ENCODE results near the gene MFSD1. TPM values are rescaled to one million over a fixed set of nuclear protein-coding genes. Genes with fewer than 3 reads are reported as not detected.

The MFSD1 gene, protein sequence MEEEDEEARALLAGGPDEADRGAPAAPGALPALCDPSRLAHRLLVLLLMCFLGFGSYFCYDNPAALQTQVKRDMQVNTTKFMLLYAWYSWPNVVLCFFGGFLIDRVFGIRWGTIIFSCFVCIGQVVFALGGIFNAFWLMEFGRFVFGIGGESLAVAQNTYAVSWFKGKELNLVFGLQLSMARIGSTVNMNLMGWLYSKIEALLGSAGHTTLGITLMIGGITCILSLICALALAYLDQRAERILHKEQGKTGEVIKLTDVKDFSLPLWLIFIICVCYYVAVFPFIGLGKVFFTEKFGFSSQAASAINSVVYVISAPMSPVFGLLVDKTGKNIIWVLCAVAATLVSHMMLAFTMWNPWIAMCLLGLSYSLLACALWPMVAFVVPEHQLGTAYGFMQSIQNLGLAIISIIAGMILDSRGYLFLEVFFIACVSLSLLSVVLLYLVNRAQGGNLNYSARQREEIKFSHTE
- total RNA-seq, result 1 to 10 TPM; 7.2 to 7.6 TPM
- polyA plus RNA-seq (2013, experiment 1 of 2), result 46.8 TPM
- 39.1 TPM for polyA plus RNA-seq (2013, experiment 2 of 2)
- total RNA-seq, result 18.3 to 57.7 (median 40.5) reads per million in 172 experiments

DNA sequence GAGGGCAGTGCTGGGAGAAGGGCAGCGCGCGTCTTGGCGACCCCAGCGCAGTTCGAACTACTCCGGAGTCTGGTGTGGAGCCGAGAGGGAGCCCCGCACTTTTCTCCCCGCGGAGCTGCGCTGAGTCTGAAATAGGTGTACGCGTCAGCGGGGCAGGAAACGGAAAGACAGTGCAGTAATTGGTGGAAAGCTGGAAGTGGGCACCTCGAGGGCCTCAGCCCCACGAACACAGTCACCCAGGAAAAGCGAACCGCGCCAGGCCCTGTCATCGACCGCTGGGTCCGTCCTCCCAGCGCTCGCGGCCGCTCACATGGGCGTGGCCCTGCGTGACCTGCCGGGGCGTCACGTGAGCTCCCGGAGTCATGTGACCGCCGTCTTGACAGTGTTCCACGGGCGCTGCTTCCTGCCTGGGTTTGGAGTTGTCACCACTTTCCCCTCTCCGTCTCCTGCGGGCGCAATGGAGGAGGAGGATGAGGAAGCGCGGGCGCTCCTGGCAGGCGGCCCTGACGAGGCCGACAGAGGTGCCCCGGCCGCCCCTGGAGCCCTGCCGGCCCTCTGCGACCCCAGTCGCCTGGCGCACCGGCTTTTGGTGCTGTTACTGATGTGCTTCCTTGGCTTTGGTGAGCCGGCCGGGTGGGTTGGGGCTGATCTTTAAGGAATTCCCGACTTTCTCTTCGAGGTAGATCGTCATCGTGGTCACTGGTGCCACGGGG is at the start of gene MFSD1:
Gene MFSD1, plus strand, starts transcription at position 359 of the 713 bp plus-strand sequence. Its CDS starts 99 bp downstream, at position 458.
- Histone ChIP-seq H3K4me3 (ENCODE audit: low read length) (peak within 1 kb of the TSS; percentile 89), H3K4me1 (ENCODE audit: insufficient read depth, low read length) (peaks cover 18% of the 10 kb centered on the region), H3K9me3 (ENCODE audit: control insufficient read depth in 1 of 2, insufficient read depth in 1 of 2, low read length in 2 of 2) (no peaks in the 10 kb centered on the region), H3K36me3 (ENCODE audit: insufficient read depth, low read length) (peaks cover 3% of the 10 kb centered on the region), H3K27me3 (ENCODE audit: control insufficient read depth in 1 of 2, insufficient read depth in 2 of 2, low read length in 2 of 2) (no peaks in the 10 kb centered on the region), H3K27ac (ENCODE audit: low read depth in 1 of 2, low read length in 2 of 2) (peak within 1 kb of the TSS; percentile 78 to 80)
- peaks cover 16% of the 10 kb centered on the region for H3K36me3 Mint-ChIP-seq (ENCODE audit: low read depth)
- H3K27ac Mint-ChIP-seq, result peak within 1 kb of the TSS; percentile 91
- ATAC-seq (ENCODE audit: poor library complexity) (peak; percentile 91), DNase-seq (peak; percentile 71 to 95 (median 83))
- H3K9me3 Mint-ChIP-seq, result no peaks in the 10 kb centered on the region
- peaks cover 58% of the 10 kb centered on the region for H3K4me1 Mint-ChIP-seq (ENCODE audit: low read depth)
- ChIA-PET POLR2A (interaction anchor here (0.8 to 3.2 kb wide), 15 partner anchors 8 to 1641 kb away, joined by 3 to 20 read pairs (median 5); partner anchors contain the start of genes GFM1 and RSRC1), CTCF (interaction anchor here (0.6 to 3.2 kb wide), 6 partner anchors 9 to 188 kb away, joined by 3 to 25 read pairs (median 4); partner anchors contain the start of genes GFM1 and LXN)
- peak within 1 kb of the TSS; percentile 92 for H3K4me3 Mint-ChIP-seq
- TF ChIP-seq, protein P1, sequence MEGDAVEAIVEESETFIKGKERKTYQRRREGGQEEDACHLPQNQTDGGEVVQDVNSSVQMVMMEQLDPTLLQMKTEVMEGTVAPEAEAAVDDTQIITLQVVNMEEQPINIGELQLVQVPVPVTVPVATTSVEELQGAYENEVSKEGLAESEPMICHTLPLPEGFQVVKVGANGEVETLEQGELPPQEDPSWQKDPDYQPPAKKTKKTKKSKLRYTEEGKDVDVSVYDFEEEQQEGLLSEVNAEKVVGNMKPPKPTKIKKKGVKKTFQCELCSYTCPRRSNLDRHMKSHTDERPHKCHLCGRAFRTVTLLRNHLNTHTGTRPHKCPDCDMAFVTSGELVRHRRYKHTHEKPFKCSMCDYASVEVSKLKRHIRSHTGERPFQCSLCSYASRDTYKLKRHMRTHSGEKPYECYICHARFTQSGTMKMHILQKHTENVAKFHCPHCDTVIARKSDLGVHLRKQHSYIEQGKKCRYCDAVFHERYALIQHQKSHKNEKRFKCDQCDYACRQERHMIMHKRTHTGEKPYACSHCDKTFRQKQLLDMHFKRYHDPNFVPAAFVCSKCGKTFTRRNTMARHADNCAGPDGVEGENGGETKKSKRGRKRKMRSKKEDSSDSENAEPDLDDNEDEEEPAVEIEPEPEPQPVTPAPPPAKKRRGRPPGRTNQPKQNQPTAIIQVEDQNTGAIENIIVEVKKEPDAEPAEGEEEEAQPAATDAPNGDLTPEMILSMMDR (IDR thresholded peaks at IDR 0.05), result no peak
- no peaks in the 10 kb centered on the region for H3K27me3 Mint-ChIP-seq
- intact Hi-C loops (cut with DNase I, micrococcal nuclease), result loop anchor here (5.0 kb wide), 2 partner anchors 160 to 1595 kb away; partner anchors contain the start of genes GFM1 (in 1 of the 2), IFT80 (in 1 of the 2) and SMC4 (in 1 of the 2)

DNA sequence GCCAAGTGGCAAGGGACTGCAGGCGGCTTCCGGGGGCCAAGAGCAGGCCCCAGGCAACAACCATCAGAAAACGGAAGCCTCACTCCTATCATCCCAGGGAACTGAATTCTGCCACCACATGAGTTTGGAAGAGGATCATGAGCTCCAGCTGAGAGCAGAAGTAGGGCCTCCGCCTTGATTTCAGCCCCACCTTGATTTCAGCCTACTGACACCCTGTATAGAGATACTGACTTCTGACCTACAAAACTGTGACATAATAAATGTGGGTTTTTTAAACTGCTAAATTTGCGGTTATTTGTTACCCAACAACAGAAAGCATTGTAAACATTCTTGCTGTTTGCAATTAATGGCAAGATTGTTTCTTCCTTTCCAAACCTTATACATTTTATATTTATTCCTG is 48.0 kb upstream of the MFSD1 start:
- no peak for ATAC-seq (ENCODE audit: poor library complexity)
- no peaks in the 10 kb centered on the region for H3K36me3 ChIP-seq (ENCODE audit: insufficient read depth, low read length)
- intact Hi-C loops (cut with DNase I, micrococcal nuclease), result no loop called here
- Mint-ChIP-seq H3K27me3 (no peaks in the 10 kb centered on the region), H3K27ac (no peak overlapping the region), H3K36me3 (ENCODE audit: low read depth) (no peaks in the 10 kb centered on the region), H3K9me3 (no peaks in the 10 kb centered on the region), H3K4me3 (no peak overlapping the region), H3K4me1 (ENCODE audit: low read depth) (no peaks in the 10 kb centered on the region)
- CTCF ChIA-PET, result no interaction called here
- no peak for DNase-seq
- H3K4me3 ChIP-seq (ENCODE audit: low read length), result no peak overlapping the region
- H3K9me3 ChIP-seq (ENCODE audit: control insufficient read depth in 1 of 2, insufficient read depth in 1 of 2, low read length in 2 of 2), result no peaks in the 10 kb centered on the region
- no peak overlapping the region for H3K27ac ChIP-seq (ENCODE audit: low read depth in 1 of 2, low read length in 2 of 2)
- TF ChIP-seq, protein P1 (IDR thresholded peaks at IDR 0.05), result no peak
- no peaks in the 10 kb centered on the region for H3K27me3 ChIP-seq (ENCODE audit: control insufficient read depth in 1 of 2, insufficient read depth in 2 of 2, low read length in 2 of 2)
- POLR2A ChIA-PET, result no interaction called here
- H3K4me1 ChIP-seq (ENCODE audit: insufficient read depth, low read length), result no peaks in the 10 kb centered on the region

DNA sequence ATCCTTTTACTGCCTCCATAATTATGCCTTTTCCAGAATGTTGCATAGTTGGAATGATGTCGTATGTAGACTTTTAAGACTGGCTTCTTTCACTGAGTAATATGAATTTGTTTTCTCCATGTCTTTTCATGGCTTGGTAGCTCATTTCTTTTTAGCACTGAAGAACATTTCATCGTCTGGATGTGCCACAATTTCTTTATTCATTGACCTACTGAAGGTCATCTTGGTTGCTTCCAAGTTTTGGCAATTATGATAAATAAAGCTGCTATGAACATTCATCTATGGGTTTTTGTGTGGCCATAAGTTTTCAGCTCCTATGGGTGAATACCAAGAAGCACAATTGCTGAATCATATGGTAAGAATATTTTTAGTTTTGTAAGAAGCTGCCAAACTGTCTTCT is 46.4 kb upstream of the MFSD1 start:
- intact Hi-C loops (cut with DNase I, micrococcal nuclease), result no loop called here
- DNase-seq (no peak), ATAC-seq (ENCODE audit: poor library complexity) (no peak)
- Mint-ChIP-seq H3K4me1 (ENCODE audit: low read depth) (no peaks in the 10 kb centered on the region), H3K9me3 (no peaks in the 10 kb centered on the region), H3K36me3 (ENCODE audit: low read depth) (no peaks in the 10 kb centered on the region), H3K4me3 (no peak overlapping the region), H3K27me3 (no peaks in the 10 kb centered on the region), H3K27ac (no peak overlapping the region)
- H3K4me1 ChIP-seq (ENCODE audit: insufficient read depth, low read length), result no peaks in the 10 kb centered on the region
- ChIA-PET POLR2A (no interaction called here), CTCF (no interaction called here)
- H3K27me3 ChIP-seq (ENCODE audit: control insufficient read depth in 1 of 2, insufficient read depth in 2 of 2, low read length in 2 of 2), result no peaks in the 10 kb centered on the region
- TF ChIP-seq, protein P1 (IDR thresholded peaks at IDR 0.05), result no peak
- no peaks in the 10 kb centered on the region for H3K9me3 ChIP-seq (ENCODE audit: control insufficient read depth in 1 of 2, insufficient read depth in 1 of 2, low read length in 2 of 2)
- no peak overlapping the region for H3K4me3 ChIP-seq (ENCODE audit: low read length)
- H3K36me3 ChIP-seq (ENCODE audit: insufficient read depth, low read length), result no peaks in the 10 kb centered on the region
- no peak overlapping the region for H3K27ac ChIP-seq (ENCODE audit: low read depth in 1 of 2, low read length in 2 of 2)

All from CD4-positive, alpha-beta T cell (primary cell).